GM13976 (cell line): ENCODE measurements around the gene CNTNAP2.

Experiments used
- DNase-seq: peaks from one replicate; pipeline ENCODE4 v3.0.0; 2012; ENCODE audit warnings: low spot score
- CTCF ChIP-seq: IDR thresholded peaks from 2 replicates; pipeline ENCODE4 v1.5.1; 2012; ENCODE audit warnings: borderline replicate concordance, mild to moderate bottlenecking; ENCODE audit not compliant: insufficient read depth; ENCODE audit errors: extremely low read depth, missing control alignments, control extremely low read depth
- in situ Hi-C: fragments of 300-500 bp; cut with MboI; formaldehyde crosslinking; loops from one replicate; pipeline ENCODE4 v1.12.0; 2022; ENCODE audit warnings: low sequenced_read_pairs, mixed read lengths, inconsistent platforms; ENCODE audit not compliant: unreplicated experiment

The CNTNAP2 gene

GRCh38 chr7:146378196-146378595 lies 261.6 kb downstream of the CNTNAP2 start:
- DNase-seq = no peak
- in situ Hi-C loops = no loop called here
- no peak for TF ChIP-seq CTCF

GRCh38 chr7:146387140-146387539 lies 270.5 kb downstream of the CNTNAP2 start:
- in situ Hi-C loops = no loop called here
- DNase-seq = no peak
- TF ChIP-seq CTCF = no peak

GRCh38 chr7:146388928-146389327 lies 272.3 kb downstream of the CNTNAP2 start:
- in situ Hi-C loops = no loop called here
- no peak for TF ChIP-seq CTCF
- DNase-seq = no peak

- DNase-seq = no peak
- in situ Hi-C loops = no loop called here
- no peak for TF ChIP-seq CTCF
Observed at GRCh38 chr7:146393346-146393745, 276.7 kb downstream of the CNTNAP2 start.

- DNase-seq = no peak
- TF ChIP-seq CTCF = no peak
- in situ Hi-C loops = no loop called here
Observed at GRCh38 chr7:146397141-146397540, 280.5 kb downstream of the CNTNAP2 start.

- in situ Hi-C loops = no loop called here
- no peak for DNase-seq
- no peak for TF ChIP-seq CTCF
Observed at GRCh38 chr7:146401939-146402338, 285.3 kb downstream of the CNTNAP2 start.

- no peak for DNase-seq
- no peak for TF ChIP-seq CTCF
- in situ Hi-C loops = no loop called here
Observed at GRCh38 chr7:146405737-146406136, 289.1 kb downstream of the CNTNAP2 start.
